Liver (tissue), 9 donors: ENCODE results near the gene RAD51B. TPM values are rescaled to one million over a fixed set of nuclear protein-coding genes. Genes with fewer than 3 reads are reported as not detected.
"Not testable (repeated sequence)": the region's sequence is repeated elsewhere in the genome, so short reads cannot be mapped to it uniquely, and the experiment has no call there.

Source experiments
- DNase-seq: peaks from one replicate; pipeline ENCODE4 v3.0.0-alpha.2; 2017; ENCODE audit warnings: low spot score
- H3K27ac ChIP-seq, 2 donors: one replicate each; pipeline ENCODE4 v1.7.0; 2013; ENCODE audit warnings: inconsistent platforms in 2 of 2, low read length in 2 of 2, control low read depth in 1 of 2, low read depth in 1 of 2, mild to moderate bottlenecking in 1 of 2
- H3K27me3 ChIP-seq, 4 donors: one replicate each; pipeline versions ENCODE4 v1.6.1 to v1.7.0; 2013; ENCODE audit warnings: low read length in 3 of 4, inconsistent platforms in 1 of 4, mild to moderate bottlenecking in 1 of 4, moderate library complexity in 1 of 4; ENCODE audit not compliant: control insufficient read depth in 4 of 4, insufficient read depth in 4 of 4
- H3K36me3 ChIP-seq, 4 donors: one replicate each; pipeline versions ENCODE4 v1.6.1 to v1.7.0; 2013; ENCODE audit warnings: low read length in 3 of 4, mild to moderate bottlenecking in 3 of 4, low read depth in 1 of 4, moderate library complexity in 1 of 4; ENCODE audit not compliant: control insufficient read depth in 4 of 4, insufficient read depth in 3 of 4
- H3K4me1 ChIP-seq, 4 donors: one replicate each; pipeline versions ENCODE4 v1.6.1 to v1.7.0; 2013; ENCODE audit warnings: low read length in 3 of 4, mild to moderate bottlenecking in 3 of 4, moderate library complexity in 1 of 4; ENCODE audit not compliant: control insufficient read depth in 4 of 4, insufficient read depth in 4 of 4
- H3K4me3 ChIP-seq, 3 donors: one replicate each; pipeline versions ENCODE4 v1.6.1 to v1.7.0; 2013; ENCODE audit warnings: low read length in 3 of 3, control low read depth in 1 of 3, low read depth in 1 of 3, mild to moderate bottlenecking in 1 of 3
- H3K9ac ChIP-seq, 2 donors: one replicate each; pipeline ENCODE4 v1.7.0; 2013; ENCODE audit warnings: low read length in 2 of 2, mild to moderate bottlenecking in 2 of 2, moderate library complexity in 2 of 2, control low read depth in 1 of 2, low read depth in 1 of 2
- H3K9me3 ChIP-seq, 4 donors: one replicate each; pipeline versions ENCODE4 v1.6.1 to v1.7.0; 2013; ENCODE audit warnings: low read length in 3 of 4; ENCODE audit not compliant: control insufficient read depth in 4 of 4
- CTCF ChIP-seq: fragments of 150-350 bp; IDR thresholded peaks from 2 replicates; pipeline ENCODE4 v1.5.1; 2017; ENCODE audit warnings: improper control_type of control experiment, low read depth, low read length; ENCODE audit not compliant: missing input control
- EGR1 ChIP-seq, 2 donors: IDR thresholded peaks; 2 replicates each; pipeline ENCODE4 v1.6.1; 2016 to 2018; ENCODE audit warnings: antibody characterized with exemption in 2 of 2, low read depth in 2 of 2
- FOXA2 ChIP-seq: IDR thresholded peaks from 2 replicates; pipeline ENCODE4 v1.6.1; 2016; ENCODE audit warnings: antibody characterized with exemption
- RAD21 ChIP-seq, 2 donors: IDR thresholded peaks; 2 replicates each; pipeline ENCODE4 v1.6.1; 2016; ENCODE audit warnings: antibody characterized with exemption in 2 of 2, mild to moderate bottlenecking in 2 of 2
- REST ChIP-seq: IDR thresholded peaks from 2 replicates; pipeline ENCODE4 v1.6.1; 2016; ENCODE audit warnings: antibody characterized with exemption, mild to moderate bottlenecking
- SP1 ChIP-seq: IDR thresholded peaks from 2 replicates; pipeline ENCODE4 v1.6.1; 2018; ENCODE audit warnings: antibody characterized with exemption, mild to moderate bottlenecking
- TAF1 ChIP-seq: conservative IDR thresholded peaks from 2 replicates; pipeline ENCODE4 v1.6.1; 2016; ENCODE audit warnings: antibody characterized with exemption, mild to moderate bottlenecking
- ZBTB33 ChIP-seq: IDR thresholded peaks from 2 replicates; pipeline ENCODE4 v1.6.1; 2016; ENCODE audit warnings: antibody characterized with exemption
- WGBS: extraction: QIAGEN DNeasy Blood & Tissue Kit; methylation state at CpG from one replicate; pipeline ENCODE4 v1.1.7; 2013; 5-methylcytosine and 5-hydroxymethylcytosine counted together
- polyA plus RNA-seq, 2 donors: library from polyadenylated mRNA; stranded (reverse) in 1 of 2; unstranded in 1 of 2; fragments of 200-250 nt in 1 of 2; fragments of >200 nt in 1 of 2; fragmentation: Nextera tagmentation in 1 of 2; extraction: Ambion mirVana in 1 of 2; gene quantifications; one replicate each; pipeline versions ENCODE4 v1.2.1 to v1.2.3, GENCODE V29; 2013 to 2015
- total RNA-seq, 2 donors: library from RNA; depleted of rRNA; stranded (reverse); fragments of >200 nt; gene quantifications; one replicate each; pipeline ENCODE4 v1.2.3, GENCODE V29; 2014
- donor health status: healthy.
- donor health status: healthy.
- donor health status: healthy.
- donor health status: healthy.
- donor health status: healthy.

Gene RAD51B
- total and polyA plus RNA-seq, 4 donors = 0.81 to 12.9 (median 2.4) TPM

- TF ChIP-seq CTCF (no peak), FOXA2 (no peak)
Observed at GRCh38 chr14:68042586-68043210, 223.1 kb downstream of the RAD51B start (continued).

- no peak for TF ChIP-seq REST
- TF ChIP-seq TAF1 = no peak
- no peak for TF ChIP-seq SP1
- no peak for TF ChIP-seq EGR1 (IDR thresholded peaks at IDR 0.05; ENCODE audit: low read depth in 2 of 2)
- no peak for TF ChIP-seq RAD21 (IDR thresholded peaks at IDR 0.05)
- no peaks in the 10 kb centered on the region for H3K4me1 ChIP-seq
- no peak overlapping the region for H3K9ac ChIP-seq
- DNase-seq = no peak
- H3K27ac ChIP-seq = no peak overlapping the region
- no peak overlapping the region for H3K4me3 ChIP-seq
- no peaks in the 10 kb centered on the region for H3K36me3 ChIP-seq
- no peaks in the 10 kb centered on the region for H3K9me3 ChIP-seq
- H3K27me3 ChIP-seq = no peaks in the 10 kb centered on the region
Observed at GRCh38 chr14:68043752-68044151, 224.2 kb downstream of the RAD51B start.

GRCh38 chr14:68047906-68048305 is 228.3 kb downstream of the RAD51B start:
- no peaks in the 10 kb centered on the region for H3K9me3 ChIP-seq
- no peak overlapping the region for H3K27ac ChIP-seq
- H3K4me1 ChIP-seq = no peaks in the 10 kb centered on the region
- no peak for DNase-seq
- no peaks in the 10 kb centered on the region for H3K36me3 ChIP-seq
- H3K27me3 ChIP-seq = no peaks in the 10 kb centered on the region
- 78% methylated on average over 6 of the region's 6 CpGs for whole genome bisulfite sequencing
- TF ChIP-seq FOXA2 (no peak), ZBTB33 (no peak), CTCF (no peak), EGR1 (IDR thresholded peaks at IDR 0.05; ENCODE audit: low read depth in 2 of 2) (no peak)
- H3K9ac ChIP-seq = no peak overlapping the region
- H3K4me3 ChIP-seq = no peak overlapping the region

GRCh38 chr14:68048815-68049214 is 229.2 kb downstream of the RAD51B start:
- not testable (repeated sequence) for H3K27me3 ChIP-seq, DNase-seq, H3K4me3 ChIP-seq, H3K4me1 ChIP-seq, H3K9me3 ChIP-seq, H3K27ac ChIP-seq, H3K9ac ChIP-seq, H3K36me3 ChIP-seq
- 97% methylated on average over 2 of the region's 2 CpGs for WGBS
